ENCODE data around the gene SHROOM3.

GRCh38 chr4:76594173-76594572, 159.1 kb downstream of the SHROOM3 start:
- TF ChIP-seq, protein P1, sequence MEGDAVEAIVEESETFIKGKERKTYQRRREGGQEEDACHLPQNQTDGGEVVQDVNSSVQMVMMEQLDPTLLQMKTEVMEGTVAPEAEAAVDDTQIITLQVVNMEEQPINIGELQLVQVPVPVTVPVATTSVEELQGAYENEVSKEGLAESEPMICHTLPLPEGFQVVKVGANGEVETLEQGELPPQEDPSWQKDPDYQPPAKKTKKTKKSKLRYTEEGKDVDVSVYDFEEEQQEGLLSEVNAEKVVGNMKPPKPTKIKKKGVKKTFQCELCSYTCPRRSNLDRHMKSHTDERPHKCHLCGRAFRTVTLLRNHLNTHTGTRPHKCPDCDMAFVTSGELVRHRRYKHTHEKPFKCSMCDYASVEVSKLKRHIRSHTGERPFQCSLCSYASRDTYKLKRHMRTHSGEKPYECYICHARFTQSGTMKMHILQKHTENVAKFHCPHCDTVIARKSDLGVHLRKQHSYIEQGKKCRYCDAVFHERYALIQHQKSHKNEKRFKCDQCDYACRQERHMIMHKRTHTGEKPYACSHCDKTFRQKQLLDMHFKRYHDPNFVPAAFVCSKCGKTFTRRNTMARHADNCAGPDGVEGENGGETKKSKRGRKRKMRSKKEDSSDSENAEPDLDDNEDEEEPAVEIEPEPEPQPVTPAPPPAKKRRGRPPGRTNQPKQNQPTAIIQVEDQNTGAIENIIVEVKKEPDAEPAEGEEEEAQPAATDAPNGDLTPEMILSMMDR (IDR thresholded peaks at IDR 0.05): no peak
- TF ChIP-seq ZFX (IDR thresholded peaks at IDR 0.05; ENCODE audit: borderline replicate concordance): no peak
